Hematopoietic multipotent progenitor cell treated with erythropoietin and hydrocortisone succinate and interleukin-3 and kit ligand, for 17 days (in vitro differentiated cells): ENCODE results near the gene ABL2.
"Not testable (repeated sequence)": the region's sequence is repeated elsewhere in the genome, so short reads cannot be mapped to it uniquely, and the experiment has no call there.

Source experiments
- DNase-seq: peaks from one replicate; pipeline ENCODE4 v3.0.0-alpha.2; 2015; ENCODE audit warnings: low spot score

The ABL2 gene

DNA sequence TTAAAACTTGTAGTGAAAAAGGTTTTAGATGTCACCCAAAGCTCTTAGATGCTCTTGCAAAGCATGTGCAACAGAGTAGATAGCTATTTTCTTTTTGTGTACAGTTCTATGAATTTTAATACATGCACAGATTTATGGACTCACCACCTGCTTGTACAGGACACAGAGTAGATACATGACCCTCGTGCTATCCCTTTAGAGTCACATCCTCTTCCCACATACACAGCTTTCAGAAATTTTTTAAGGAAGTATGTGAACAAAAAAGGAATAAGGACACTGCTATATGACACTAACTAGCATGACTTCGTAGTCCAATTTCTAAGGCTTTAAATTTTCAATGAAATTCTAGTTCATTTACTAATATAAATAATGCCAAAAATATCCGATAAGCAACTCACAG is 60.9 kb downstream of the ABL2 start:
- no peak for DNase-seq

DNA sequence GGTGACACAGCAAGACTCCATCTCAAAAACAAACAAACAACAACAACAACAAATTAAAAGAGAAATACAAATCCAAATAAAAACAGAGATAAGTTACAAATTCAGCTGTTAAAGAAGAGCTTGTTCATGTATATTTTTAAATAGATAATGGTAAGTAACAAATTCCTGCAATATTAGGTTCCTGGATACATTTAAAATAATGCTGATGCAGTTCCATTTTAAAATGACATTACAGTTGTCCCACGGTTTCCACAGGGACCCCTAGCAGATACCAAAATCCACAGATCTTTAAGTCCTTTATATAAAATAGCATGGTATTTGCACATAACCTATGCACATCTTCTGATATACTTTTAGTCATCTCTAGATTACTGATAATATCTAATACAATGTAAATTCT is 61.5 kb downstream of the ABL2 start:
- DNase-seq = no peak

DNA sequence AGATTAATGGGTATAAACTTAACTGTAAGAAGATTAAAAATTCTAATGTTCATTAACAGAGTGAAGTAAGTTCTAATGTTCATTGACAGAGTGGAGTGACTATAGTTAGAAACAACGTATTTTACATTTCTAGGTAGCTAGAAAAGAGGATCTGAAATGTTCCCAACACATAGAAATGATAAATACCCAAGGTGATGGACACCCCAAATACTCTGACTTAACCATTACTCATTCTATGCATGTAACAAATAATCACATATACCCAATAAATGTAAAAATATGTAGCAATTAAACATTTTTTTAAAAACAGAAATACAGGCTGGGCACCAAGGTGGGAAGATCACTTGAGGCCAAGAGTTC is 62.1 kb downstream of the ABL2 start:
- DNase-seq = no peak

DNA sequence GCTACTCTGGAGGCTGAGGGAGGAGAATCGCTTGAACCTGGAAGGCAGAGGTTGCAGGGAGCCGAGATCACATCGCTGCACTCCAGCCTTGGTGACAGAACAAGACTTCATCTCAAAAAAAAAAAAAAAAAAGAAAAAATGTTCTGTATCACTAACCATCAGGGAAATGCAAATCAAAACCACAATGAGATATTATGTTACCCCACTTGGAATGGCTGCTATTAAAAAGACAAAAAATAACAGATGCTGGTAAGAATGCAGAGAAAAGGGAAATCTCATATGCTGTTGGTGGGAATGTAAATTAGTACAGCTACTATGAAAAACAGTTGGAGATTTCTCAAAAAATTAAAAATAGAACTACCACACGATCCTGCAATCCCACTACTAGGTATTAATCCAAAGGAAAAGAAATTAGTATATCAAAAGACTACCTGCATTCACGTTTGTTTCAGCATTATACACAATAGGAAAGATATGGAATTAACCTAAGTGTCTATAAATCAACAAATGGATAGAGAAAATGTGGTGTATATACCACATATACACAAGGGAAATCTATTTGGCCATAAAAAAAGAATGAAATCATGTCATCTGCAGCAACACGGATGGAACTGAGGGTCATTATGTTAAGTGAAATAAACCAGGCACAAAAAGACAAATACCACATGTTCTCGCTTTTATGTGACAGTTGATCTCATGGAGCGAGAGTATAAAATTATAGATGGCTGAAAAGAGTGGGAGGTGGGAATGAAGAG is 62.6 kb downstream of the ABL2 start:
- DNase-seq = no peak

DNA sequence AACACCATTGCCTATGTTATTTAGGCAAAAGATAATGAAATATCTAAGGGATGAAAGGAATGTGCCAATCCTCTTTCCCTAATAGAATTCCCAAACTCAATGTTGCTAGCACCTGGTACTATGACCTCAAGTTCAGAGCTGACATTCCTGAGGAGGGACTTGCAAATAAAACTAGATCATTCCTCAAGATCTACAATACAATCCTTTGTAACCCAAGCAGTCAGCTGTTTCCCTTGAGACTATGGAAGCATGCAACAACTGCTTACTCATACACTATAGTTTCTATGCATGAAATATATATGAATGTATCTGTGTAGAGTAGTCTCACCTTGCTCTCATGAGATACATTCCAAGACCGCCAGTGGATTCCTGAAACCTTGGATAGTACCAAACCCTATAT is 65.0 kb downstream of the ABL2 start:
- no peak for DNase-seq

GRCh38 chr1:179156708-179157107 is 72.8 kb downstream of the ABL2 start:
- DNase-seq = no peak

- DNase-seq = no peak
These were observed 73.5 kb downstream of the ABL2 start for GRCh38 chr1:179156026-179156425.

DNA sequence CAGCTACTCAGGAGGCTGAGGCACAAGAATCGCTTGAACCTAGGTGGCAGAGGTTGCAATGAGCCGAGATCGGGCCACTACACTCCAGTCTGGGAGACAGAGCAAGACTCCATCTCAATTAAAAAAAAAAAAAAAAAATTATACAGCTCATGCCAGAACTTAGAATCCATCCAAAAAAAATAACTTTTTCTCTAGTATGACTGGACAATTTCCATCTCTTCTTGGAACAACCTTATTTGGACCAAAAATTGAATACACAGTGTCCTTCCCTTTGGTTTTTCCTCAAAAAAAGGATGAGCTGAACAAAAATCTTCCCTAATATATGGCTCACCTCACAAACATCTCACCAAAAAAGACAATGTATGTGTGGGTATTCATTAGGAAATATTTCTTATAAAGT is 73.9 kb downstream of the ABL2 start:
- DNase-seq = no peak

GRCh38 chr1:179154437-179154836 is 75.0 kb downstream of the ABL2 start:
- no peak for DNase-seq

GRCh38 chr1:179153217-179153616 is 76.3 kb downstream of the ABL2 start:
- DNase-seq = no peak

DNA sequence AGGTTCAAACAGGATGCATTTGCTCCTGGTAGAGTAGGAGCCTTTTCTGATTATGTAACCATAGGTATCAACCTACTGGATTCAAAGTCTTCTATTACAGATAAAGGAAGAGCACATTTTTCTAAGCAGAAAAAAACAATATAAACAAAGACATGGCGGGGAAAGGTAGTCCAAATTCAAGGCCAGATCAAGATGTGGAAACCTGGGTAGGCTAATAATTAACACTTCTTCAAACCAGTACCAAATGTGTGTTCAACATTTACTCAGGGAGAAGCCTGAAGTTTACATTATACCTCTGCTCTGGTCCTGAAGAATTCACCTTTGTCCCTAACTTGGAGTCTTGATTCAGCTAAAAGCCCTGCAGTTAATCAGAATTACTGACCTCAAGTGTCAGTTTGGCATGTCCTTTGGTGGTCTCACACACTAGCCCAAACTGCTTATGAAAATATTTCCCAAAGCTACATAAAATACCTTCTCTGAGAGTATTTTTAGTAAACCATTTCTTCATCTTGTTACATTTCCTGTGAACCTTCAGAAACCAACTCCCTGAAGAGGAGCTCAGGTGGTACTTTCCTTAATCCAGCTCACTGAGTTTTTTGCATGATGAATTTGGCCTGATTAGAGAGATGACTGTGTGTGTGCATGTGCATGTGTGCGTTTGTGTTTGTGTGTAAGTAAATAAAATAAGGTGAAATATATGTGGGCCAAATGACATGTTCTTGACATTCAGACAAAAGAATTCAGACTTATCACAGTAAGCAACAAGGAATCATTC is 77.4 kb downstream of the ABL2 start:
- DNase-seq = no peak

DNA sequence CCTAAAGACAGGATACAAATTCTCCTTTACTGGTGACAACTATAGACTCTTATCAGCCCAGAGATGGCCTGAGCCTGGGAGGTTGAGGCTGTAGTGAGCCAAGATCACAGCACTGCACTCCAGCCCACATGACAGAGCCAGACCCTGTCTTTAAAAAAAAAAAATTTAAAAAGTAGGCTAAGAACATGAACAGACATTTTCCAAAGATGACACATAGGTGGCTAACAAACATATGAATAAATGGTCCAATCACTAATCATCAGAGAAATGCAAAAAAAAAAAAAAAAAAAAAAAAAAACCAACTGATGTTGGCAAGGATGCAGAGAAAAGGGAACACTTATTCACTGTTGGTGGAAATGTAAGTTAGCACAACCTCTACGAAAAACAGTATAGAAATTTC is 82.6 kb downstream of the ABL2 start:
- DNase-seq = no peak

DNA sequence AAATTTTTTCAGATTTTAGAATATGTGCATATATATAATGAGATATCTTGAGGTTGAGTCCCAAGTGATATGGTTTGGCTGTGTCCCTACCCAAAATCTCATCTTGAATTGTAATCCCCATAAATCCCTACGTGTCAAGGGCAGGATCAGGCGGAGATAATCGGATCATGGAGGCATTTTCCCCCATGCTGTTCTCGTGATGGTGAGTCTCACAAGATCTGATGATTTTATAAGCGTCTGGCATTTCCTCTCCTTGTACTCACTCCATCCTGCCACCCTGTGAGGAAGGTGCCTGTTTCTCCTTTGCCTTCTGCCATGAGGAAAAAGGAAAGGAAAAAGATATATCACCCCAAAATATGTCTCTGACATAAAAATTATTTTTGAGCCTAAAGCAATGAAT is 83.0 kb downstream of the ABL2 start:
- no peak for DNase-seq

DNA sequence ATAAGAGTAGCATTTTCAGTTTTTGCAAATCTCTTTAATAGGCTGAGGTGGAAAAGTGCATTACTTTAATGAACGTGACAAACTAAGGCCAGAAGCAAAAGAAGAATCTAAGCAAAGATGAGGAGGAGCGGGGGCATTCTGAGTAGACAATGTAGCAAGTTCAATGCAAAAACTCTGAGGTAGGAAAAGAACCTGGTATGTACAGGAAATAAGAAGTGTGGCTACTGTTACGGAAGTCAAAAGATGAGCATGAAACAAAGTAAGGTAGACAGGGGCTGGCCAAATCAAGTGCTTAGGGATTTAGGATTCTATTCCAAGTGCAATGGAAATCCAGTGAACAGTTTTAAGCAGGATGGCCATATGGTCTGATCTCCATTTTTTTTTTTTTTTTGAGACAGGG is 84.0 kb downstream of the ABL2 start:
- no peak for DNase-seq

GRCh38 chr1:179144626-179145025 is 84.9 kb downstream of the ABL2 start:
- no peak for DNase-seq

GRCh38 chr1:179143322-179143721 is 86.2 kb downstream of the ABL2 start:
- DNase-seq = no peak

GRCh38 chr1:179142889-179143299 is 86.6 kb downstream of the ABL2 start:
- no peak for DNase-seq

- DNase-seq = no peak
These were observed 87.8 kb downstream of the ABL2 start for GRCh38 chr1:179141592-179142251.

GRCh38 chr1:179138755-179139154 is 90.7 kb downstream of the ABL2 start:
- DNase-seq = not testable (repeated sequence)

- no peak for DNase-seq
These were observed 91.7 kb downstream of the ABL2 start for GRCh38 chr1:179137617-179138255.

DNA sequence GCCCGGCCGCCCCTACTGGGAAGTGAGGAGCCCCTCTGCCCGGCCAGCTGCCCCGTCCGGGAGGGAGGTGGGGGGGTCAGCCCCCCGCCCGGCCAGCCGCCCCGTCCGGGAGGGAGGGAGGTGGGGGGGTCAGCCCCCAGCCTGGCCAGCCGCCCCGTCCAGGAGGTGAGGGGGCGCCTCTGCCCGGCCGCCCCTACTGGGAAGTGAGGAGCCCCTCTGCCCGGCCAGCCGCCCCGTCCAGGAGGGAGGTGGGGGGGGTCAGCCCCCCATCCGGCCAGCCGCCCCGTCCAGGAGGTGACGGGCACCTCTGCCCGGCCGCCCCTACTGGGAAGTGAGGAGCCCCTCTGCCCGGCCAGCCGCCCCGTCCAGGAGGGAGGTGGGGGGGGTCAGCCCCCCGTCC is 93.8 kb downstream of the ABL2 start:
- DNase-seq = not testable (repeated sequence)

- DNase-seq = not testable (repeated sequence)
These were observed 94.3 kb downstream of the ABL2 start for GRCh38 chr1:179135168-179135567.
